ENCODE results near the gene SLC1A3.

Gene SLC1A3

GRCh38 chr5:36722900-36723299, 116.5 kb downstream of the SLC1A3 start:
- Histone ChIP-seq H2AFZ (ENCODE audit: low read length) (no peak overlapping the region), H3K9ac (ENCODE audit: low read depth, low read length, poor library complexity, severe bottlenecking) (no peak overlapping the region), H3K79me2 (ENCODE audit: insufficient read depth, low read length) (peaks cover 53% of the 10 kb centered on the region), H3K36me3 (ENCODE audit: insufficient read depth, low read length) (no peaks in the 10 kb centered on the region), H3K4me2 (ENCODE audit: low read depth, low read length, poor library complexity, severe bottlenecking) (peak overlapping the region; percentile 93), H3K4me3 (ENCODE audit: low read length, poor library complexity, severe bottlenecking) (peak overlapping the region; percentile 76), H4K20me1 (ENCODE audit: insufficient read depth, low read length, poor library complexity, severe bottlenecking) (no peaks in the 10 kb centered on the region), H3K27me3 (ENCODE audit: insufficient read depth, low read length, poor library complexity, severe bottlenecking) (no peaks in the 10 kb centered on the region), H3K4me1 (ENCODE audit: insufficient read depth, low read length, poor library complexity, severe bottlenecking) (peaks cover 46% of the 10 kb centered on the region), H3F3A (ENCODE audit: low read depth) (no peaks in the 10 kb centered on the region), H3K9me3 (ENCODE audit: insufficient read depth, low read depth, low read length) (no peaks in the 10 kb centered on the region), H3K9me2 (replicated peaks; ENCODE audit: low read depth, low read length) (no peaks in the 10 kb centered on the region)
- TF ChIP-seq EZH2phosphoT487 (IDR thresholded peaks at IDR 0.05; ENCODE audit: borderline replicate concordance) = no peak

- Histone ChIP-seq H3K9me3 (ENCODE audit: insufficient read depth, low read depth, low read length) (no peaks in the 10 kb centered on the region), H3K9me2 (replicated peaks; ENCODE audit: low read depth, low read length) (no peaks in the 10 kb centered on the region), H2AFZ (ENCODE audit: low read length) (no peak overlapping the region), H4K20me1 (ENCODE audit: insufficient read depth, low read length, poor library complexity, severe bottlenecking) (no peaks in the 10 kb centered on the region), H3K4me2 (ENCODE audit: low read depth, low read length, poor library complexity, severe bottlenecking) (peak overlapping the region; percentile 93), H3K4me1 (ENCODE audit: insufficient read depth, low read length, poor library complexity, severe bottlenecking) (peaks cover 46% of the 10 kb centered on the region), H3K27me3 (ENCODE audit: insufficient read depth, low read length, poor library complexity, severe bottlenecking) (no peaks in the 10 kb centered on the region), H3K79me2 (ENCODE audit: insufficient read depth, low read length) (peaks cover 48% of the 10 kb centered on the region), H3K4me3 (ENCODE audit: low read length, poor library complexity, severe bottlenecking) (peak overlapping the region; percentile 76), H3K36me3 (ENCODE audit: insufficient read depth, low read length) (no peaks in the 10 kb centered on the region), H3F3A (ENCODE audit: low read depth) (no peaks in the 10 kb centered on the region), H3K9ac (ENCODE audit: low read depth, low read length, poor library complexity, severe bottlenecking) (peak overlapping the region; percentile 83)
- TF ChIP-seq CTCF (conservative IDR thresholded peaks at IDR 0.05; ENCODE audit: low read length) (no peak), EZH2phosphoT487 (IDR thresholded peaks at IDR 0.05; ENCODE audit: borderline replicate concordance) (no peak)
Measured at GRCh38 chr5:36723912-36724311, 117.5 kb downstream of the SLC1A3 start.

- peak overlapping the region; percentile 76 for H3K4me3 ChIP-seq (ENCODE audit: low read length, poor library complexity, severe bottlenecking)
Measured at GRCh38 chr5:36724467-36725332, 118.3 kb downstream of the SLC1A3 start.

More at GRCh38 chr5:36724467-36725332, 118.3 kb downstream of the SLC1A3 start:
- Histone ChIP-seq H3K79me2 (ENCODE audit: insufficient read depth, low read length) (peaks cover 42% of the 10 kb centered on the region), H4K20me1 (ENCODE audit: insufficient read depth, low read length, poor library complexity, severe bottlenecking) (no peaks in the 10 kb centered on the region), H3K36me3 (ENCODE audit: insufficient read depth, low read length) (no peaks in the 10 kb centered on the region), H3K9ac (ENCODE audit: low read depth, low read length, poor library complexity, severe bottlenecking) (peak overlapping the region; percentile 83), H2AFZ (ENCODE audit: low read length) (peak overlapping the region; percentile 86), H3K9me3 (ENCODE audit: insufficient read depth, low read depth, low read length) (no peaks in the 10 kb centered on the region), H3K4me2 (ENCODE audit: low read depth, low read length, poor library complexity, severe bottlenecking) (peak overlapping the region; percentile 93), H3F3A (ENCODE audit: low read depth) (no peaks in the 10 kb centered on the region), H3K4me1 (ENCODE audit: insufficient read depth, low read length, poor library complexity, severe bottlenecking) (peaks cover 46% of the 10 kb centered on the region), H3K27me3 (ENCODE audit: insufficient read depth, low read length, poor library complexity, severe bottlenecking) (no peaks in the 10 kb centered on the region), H3K9me2 (replicated peaks; ENCODE audit: low read depth, low read length) (no peaks in the 10 kb centered on the region)
- TF ChIP-seq EZH2phosphoT487 (IDR thresholded peaks at IDR 0.05; ENCODE audit: borderline replicate concordance) (no peak), CTCF (conservative IDR thresholded peaks at IDR 0.05; ENCODE audit: low read length) (peak; percentile 4)
